HG02885 (cell line): ENCODE measurements around the gene SMIM23.

Source experiments
- ATAC-seq: cut with Tn5 transposase; IDR thresholded peaks from one replicate; pipeline ENCODE4 v1.9.1; 2021; ENCODE audit warnings: mild to moderate bottlenecking; ENCODE audit not compliant: unreplicated experiment, poor library complexity

The SMIM23 gene

GRCh38 chr5:171813270-171813669 is 27.7 kb downstream of the SMIM23 start:
- ATAC-seq: no peak

GRCh38 chr5:171813813-171814490 is 28.3 kb downstream of the SMIM23 start:
- ATAC-seq: no peak

DNA sequence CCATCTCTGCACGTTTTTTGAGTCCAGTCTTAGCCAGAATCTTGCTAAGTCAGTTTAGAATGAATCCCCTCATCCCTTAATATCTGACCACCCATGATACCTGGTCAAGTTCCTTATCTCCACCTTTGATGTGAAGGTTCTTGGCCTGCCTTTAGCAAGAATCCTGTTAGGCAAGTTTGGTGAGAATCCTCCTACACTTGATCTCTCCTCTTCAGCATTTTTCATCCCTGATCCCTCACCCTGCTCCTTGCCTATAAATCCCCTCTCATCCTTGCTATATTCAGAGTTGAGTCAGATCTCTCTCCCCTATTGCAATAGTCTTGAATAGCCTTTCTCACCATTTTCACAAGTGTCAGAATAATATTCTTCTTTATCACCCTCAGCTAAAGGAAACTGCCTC is 31.0 kb downstream of the SMIM23 start:
- ATAC-seq: no peak

DNA sequence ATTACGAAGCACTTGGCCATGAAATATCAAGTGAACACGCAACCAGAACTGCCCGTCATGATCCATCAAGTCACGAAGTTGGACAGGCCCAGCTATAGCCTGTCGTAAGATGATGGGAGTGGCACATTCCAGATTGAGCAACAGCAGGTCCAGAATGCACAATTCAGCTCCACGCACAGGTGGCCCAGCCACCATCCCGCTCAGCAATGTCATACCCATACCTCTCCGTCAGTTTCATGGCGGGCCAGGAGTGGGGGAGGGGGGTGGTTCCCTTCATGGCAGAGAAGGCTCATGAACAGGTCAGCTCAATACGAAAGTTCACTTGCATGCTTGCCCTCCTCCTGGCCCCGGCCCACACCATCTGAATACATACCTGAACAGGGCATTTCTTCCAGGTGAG is 34.9 kb downstream of the SMIM23 start:
- ATAC-seq: no peak

- no peak for ATAC-seq
Observed at GRCh38 chr5:171821286-171821685, 35.7 kb downstream of the SMIM23 start.

DNA sequence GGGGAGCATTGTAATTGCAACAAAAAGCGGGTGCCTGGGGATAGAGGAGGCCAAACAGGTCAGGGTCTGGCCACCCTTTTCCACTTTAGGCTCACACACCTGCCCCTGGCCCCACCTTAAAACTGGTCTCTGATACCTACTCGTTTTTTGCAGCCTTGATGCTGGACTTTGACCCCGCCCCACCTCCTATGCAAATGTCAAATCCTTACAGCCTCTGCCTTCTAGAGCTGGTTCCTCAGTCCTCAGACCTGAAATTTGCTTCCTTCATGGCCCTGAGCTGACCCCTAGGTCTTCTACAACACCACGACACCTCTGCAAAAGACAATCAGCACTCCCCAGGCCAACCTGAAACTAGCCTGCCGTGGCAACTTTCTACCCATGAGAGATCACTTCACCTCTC is 37.7 kb downstream of the SMIM23 start:
- ATAC-seq: no peak

DNA sequence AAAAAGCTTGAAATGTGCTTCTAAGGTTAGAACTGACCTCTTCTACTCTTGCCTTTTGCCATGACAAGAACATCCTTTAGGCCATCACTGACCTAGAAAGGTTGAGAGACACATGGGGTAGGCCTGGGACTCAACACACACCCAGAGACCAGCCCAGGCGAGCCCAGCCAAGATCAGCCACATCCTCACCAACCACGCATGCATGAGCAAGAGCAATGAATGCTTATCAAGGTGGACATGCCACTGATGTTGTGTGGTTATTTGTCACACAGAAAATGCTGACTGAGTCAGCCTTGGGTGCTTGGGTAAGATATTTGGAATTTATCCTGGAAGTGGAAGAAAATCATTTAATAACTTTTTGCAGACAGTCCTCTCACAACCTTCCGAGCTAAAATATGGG is 39.4 kb downstream of the SMIM23 start:
- no peak for ATAC-seq

DNA sequence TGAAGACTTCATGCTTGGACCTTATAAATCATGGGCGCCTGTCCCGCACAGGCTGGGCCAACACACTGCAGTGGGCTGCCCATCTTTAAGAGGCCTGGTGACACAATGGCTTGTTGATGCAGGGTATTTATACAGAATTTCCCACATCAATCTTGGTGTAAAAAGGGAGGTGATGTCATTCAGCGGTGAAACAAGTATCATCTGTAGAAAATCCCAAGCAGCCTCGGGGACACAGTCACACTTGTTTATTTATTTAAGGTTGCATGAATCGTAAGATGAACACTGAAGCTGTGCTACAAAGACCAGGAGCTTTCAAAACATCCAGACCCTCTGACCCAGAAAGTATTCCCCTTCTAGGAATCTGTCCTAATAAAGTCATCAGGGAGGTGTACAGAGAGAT is 40.5 kb downstream of the SMIM23 start:
- no peak for ATAC-seq

- no peak for ATAC-seq
Observed at GRCh38 chr5:171827162-171827561, 41.5 kb downstream of the SMIM23 start.

- ATAC-seq: no peak
Observed at GRCh38 chr5:171830686-171831085, 45.1 kb downstream of the SMIM23 start.

DNA sequence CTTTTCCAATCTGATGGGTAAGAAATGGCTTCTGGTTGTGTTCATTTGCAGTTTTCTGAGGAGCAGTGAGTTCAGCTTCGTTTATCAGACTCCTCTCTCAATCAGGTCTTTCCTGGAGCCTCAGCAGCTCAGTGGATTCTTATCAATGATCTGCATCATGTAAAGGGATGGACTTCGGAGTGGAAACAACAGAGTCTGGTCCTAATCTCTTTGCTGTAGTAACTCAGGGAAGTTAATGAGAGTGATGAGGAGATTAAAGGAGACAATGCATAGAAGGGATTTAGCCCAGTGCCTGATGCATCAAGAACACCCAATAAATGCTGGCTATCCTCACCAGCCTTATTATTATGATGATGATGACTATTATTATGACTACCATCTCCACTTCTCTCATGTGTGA is 47.2 kb downstream of the SMIM23 start:
- ATAC-seq: no peak

GRCh38 chr5:171834461-171834860 is 48.8 kb downstream of the SMIM23 start:
- ATAC-seq: no peak

GRCh38 chr5:171835066-171835465 is 49.4 kb downstream of the SMIM23 start:
- no peak for ATAC-seq

- no peak for ATAC-seq
Observed at GRCh38 chr5:171837522-171837921, 51.9 kb downstream of the SMIM23 start.

DNA sequence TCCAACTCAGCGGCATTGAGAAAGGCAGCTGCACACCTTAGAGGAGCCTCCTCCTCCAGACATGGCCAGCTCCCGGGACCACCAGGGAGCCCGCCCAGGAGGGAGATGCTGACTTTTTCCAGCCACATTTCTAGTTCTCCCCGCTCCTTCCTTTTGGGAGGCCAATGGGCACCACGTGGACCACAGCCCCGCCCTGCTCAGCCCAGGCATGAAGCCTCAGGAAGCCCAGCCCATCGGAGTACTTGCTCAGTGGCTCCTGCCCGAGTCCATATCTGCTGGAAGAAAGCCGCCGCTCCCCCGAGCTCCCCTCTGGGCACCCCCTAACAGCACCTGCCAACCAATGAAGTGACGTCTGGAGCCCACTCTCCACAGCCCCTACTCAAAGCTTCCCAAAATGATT is 52.4 kb downstream of the SMIM23 start:
- no peak for ATAC-seq

GRCh38 chr5:171839112-171839511 is 53.5 kb downstream of the SMIM23 start:
- no peak for ATAC-seq

DNA sequence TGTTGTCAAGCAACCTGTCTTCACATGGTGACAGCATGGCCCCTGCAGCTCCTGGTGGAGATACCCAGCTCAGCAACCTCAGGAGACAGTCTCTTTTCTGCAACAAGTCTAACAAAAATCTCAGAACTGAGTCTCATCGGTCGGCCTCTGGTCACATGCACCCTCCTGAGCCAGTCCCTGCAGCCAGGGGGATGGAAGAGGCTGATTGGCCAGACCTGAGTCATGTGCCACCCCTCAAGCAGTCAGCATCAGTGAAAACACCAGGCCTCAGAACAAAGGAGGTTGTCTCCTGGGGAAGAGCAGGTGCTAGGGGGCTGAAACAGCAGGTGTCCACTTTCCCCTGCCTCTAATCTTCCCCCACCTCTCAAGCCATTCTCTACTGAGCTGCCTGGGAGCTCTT is 54.4 kb downstream of the SMIM23 start:
- no peak for ATAC-seq
